Measurements from ENCODE around the gene PEX1.
A peak's percentile ranks its signal among the peaks of the same experiment; 100 is the strongest.
"Not testable (repeated sequence)": the region's sequence is repeated elsewhere in the genome, so short reads cannot be mapped to it uniquely, and the experiment has no call there.

The PEX1 gene

GRCh38 chr7:92456236-92456635, 72.1 kb downstream of the PEX1 start:
- DNase-seq, result no peak

- DNase-seq, result no peak
Observed at GRCh38 chr7:92451645-92452044, 76.7 kb downstream of the PEX1 start.

- no peak for DNase-seq
Observed at GRCh38 chr7:92448205-92448747, 80.0 kb downstream of the PEX1 start.

- peak; percentile 92 for DNase-seq
Observed at GRCh38 chr7:92447345-92448204, 80.7 kb downstream of the PEX1 start, which contains the start of gene GATAD1. TSS of gene GATAD1 (plus strand) at chr7:92447482. CDS start at chr7:92447730, 248 bp downstream.

- DNase-seq, result no peak
Observed at GRCh38 chr7:92446869-92447344, 81.4 kb downstream of the PEX1 start.

GRCh38 chr7:92442720-92443119, 85.6 kb downstream of the PEX1 start:
- DNase-seq, result not testable (repeated sequence)

GRCh38 chr7:92437956-92438491, 90.3 kb downstream of the PEX1 start:
- DNase-seq, result no peak
